ENCODE results near the gene PSG6. TPM values are rescaled to one million over a fixed set of nuclear protein-coding genes. Genes with fewer than 3 reads are reported as not detected.
"Not testable (repeated sequence)": the region's sequence is repeated elsewhere in the genome, so short reads cannot be mapped to it uniquely, and the experiment has no call there.

Gene PSG6
- total and polyA plus RNA-seq, 7 experiments from 2014 or later: not detected

DNA sequence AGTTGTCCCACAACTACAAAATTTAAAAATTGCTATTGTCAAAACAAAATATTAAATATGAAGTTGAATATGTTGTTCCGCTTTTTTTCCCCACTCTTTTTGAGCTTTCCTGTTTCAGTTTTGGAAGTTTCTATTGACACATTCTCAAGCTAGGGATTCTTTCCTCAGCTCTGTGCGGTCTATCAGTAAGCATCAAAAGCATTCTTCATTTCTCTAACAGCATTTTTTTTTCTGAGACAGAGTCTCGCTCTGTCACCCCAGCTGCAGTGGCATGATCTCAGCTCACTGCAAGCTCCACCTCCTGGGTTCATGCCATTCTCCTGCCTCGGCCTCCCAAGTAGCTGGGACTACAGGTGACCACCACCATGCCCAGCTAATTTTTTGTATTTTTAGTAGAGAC is 4.8 kb downstream of the PSG6 start:
- H3K4me1 ChIP-seq (ENCODE audit: control insufficient read depth in 2 of 2, insufficient read depth in 2 of 2, low read length in 2 of 2); H3K27ac ChIP-seq (ENCODE audit: low read depth, low read length); H3K4me3 ChIP-seq (ENCODE audit: low read length); H3K27ac Mint-ChIP-seq; H3K27me3 ChIP-seq (ENCODE audit: control insufficient read depth in 2 of 2, insufficient read depth in 2 of 2, low read length in 2 of 2); H3K9me3 Mint-ChIP-seq; H3K4me3 Mint-ChIP-seq; POLR2A ChIA-PET; intact Hi-C loops (cut with micrococcal nuclease); H3K36me3 Mint-ChIP-seq; CTCF ChIA-PET; ATAC-seq; DNase-seq; H3K4me1 Mint-ChIP-seq; H3K9me3 ChIP-seq (ENCODE audit: control insufficient read depth in 2 of 3, low read length in 3 of 3); H3K36me3 ChIP-seq (ENCODE audit: control insufficient read depth in 2 of 3, insufficient read depth in 3 of 3, low read length in 3 of 3): not testable (repeated sequence)
- peaks cover 0 to 12% (median 11%) of the 10 kb centered on the region in 5 donors for H3K27me3 Mint-ChIP-seq

- H3K4me3 Mint-ChIP-seq; H3K36me3 ChIP-seq (ENCODE audit: control insufficient read depth in 2 of 3, insufficient read depth in 3 of 3, low read length in 3 of 3); DNase-seq; H3K27ac Mint-ChIP-seq; H3K36me3 Mint-ChIP-seq; H3K27ac ChIP-seq (ENCODE audit: low read depth, low read length); intact Hi-C loops (cut with micrococcal nuclease); H3K9me3 Mint-ChIP-seq; POLR2A ChIA-PET; H3K4me3 ChIP-seq (ENCODE audit: low read length); H3K27me3 ChIP-seq (ENCODE audit: control insufficient read depth in 2 of 2, insufficient read depth in 2 of 2, low read length in 2 of 2); H3K4me1 Mint-ChIP-seq; H3K4me1 ChIP-seq (ENCODE audit: control insufficient read depth in 2 of 2, insufficient read depth in 2 of 2, low read length in 2 of 2); CTCF ChIA-PET; H3K9me3 ChIP-seq (ENCODE audit: control insufficient read depth in 2 of 3, low read length in 3 of 3); ATAC-seq: not testable (repeated sequence)
- peaks cover 0 to 21% (median 11%) of the 10 kb centered on the region in 5 donors for H3K27me3 Mint-ChIP-seq
These were observed 6.0 kb downstream of the PSG6 start for GRCh38 chr19:42911731-42912130.

GRCh38 chr19:42906162-42906561 is 11.5 kb downstream of the PSG6 start:
- POLR2A ChIA-PET; H3K4me1 Mint-ChIP-seq; H3K9me3 ChIP-seq (ENCODE audit: control insufficient read depth in 2 of 3, low read length in 3 of 3); H3K27ac Mint-ChIP-seq; DNase-seq; H3K4me3 ChIP-seq (ENCODE audit: low read length); H3K9me3 Mint-ChIP-seq; H3K36me3 Mint-ChIP-seq; H3K4me3 Mint-ChIP-seq; H3K4me1 ChIP-seq (ENCODE audit: control insufficient read depth in 2 of 2, insufficient read depth in 2 of 2, low read length in 2 of 2); ATAC-seq; CTCF ChIA-PET; intact Hi-C loops (cut with micrococcal nuclease); H3K36me3 ChIP-seq (ENCODE audit: control insufficient read depth in 2 of 3, insufficient read depth in 3 of 3, low read length in 3 of 3); H3K27ac ChIP-seq (ENCODE audit: low read depth, low read length); H3K27me3 ChIP-seq (ENCODE audit: control insufficient read depth in 2 of 2, insufficient read depth in 2 of 2, low read length in 2 of 2): not testable (repeated sequence)
- H3K27me3 Mint-ChIP-seq: peaks cover 0 to 35% (median 28%) of the 10 kb centered on the region in 5 donors

DNA sequence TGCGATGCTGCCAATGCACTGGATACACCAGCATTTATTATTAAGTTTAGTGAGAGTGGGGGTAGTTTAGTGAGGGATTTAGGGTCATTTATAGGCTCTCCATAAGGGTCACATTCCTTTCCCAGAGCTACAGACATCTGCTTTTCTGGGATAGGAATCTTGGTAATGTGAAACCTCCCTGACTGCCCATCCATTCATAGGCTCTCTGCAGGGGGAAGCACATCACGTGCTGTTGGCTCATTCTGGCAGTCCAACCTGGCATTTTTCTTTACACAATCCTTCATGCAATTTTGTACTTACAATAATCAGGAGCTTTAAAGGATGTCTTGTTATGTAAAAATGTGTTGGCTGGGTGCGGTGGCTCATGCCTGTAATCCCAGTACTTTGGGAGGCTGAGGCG is 17.1 kb downstream of the PSG6 start:
- H3K36me3 Mint-ChIP-seq; ATAC-seq; DNase-seq; H3K4me1 ChIP-seq (ENCODE audit: control insufficient read depth in 2 of 2, insufficient read depth in 2 of 2, low read length in 2 of 2); H3K4me3 ChIP-seq (ENCODE audit: low read length); H3K4me3 Mint-ChIP-seq; H3K27ac Mint-ChIP-seq; intact Hi-C loops (cut with micrococcal nuclease); POLR2A ChIA-PET; H3K27ac ChIP-seq (ENCODE audit: low read depth, low read length); H3K4me1 Mint-ChIP-seq; H3K9me3 ChIP-seq (ENCODE audit: control insufficient read depth in 2 of 3, low read length in 3 of 3); H3K27me3 ChIP-seq (ENCODE audit: control insufficient read depth in 2 of 2, insufficient read depth in 2 of 2, low read length in 2 of 2); CTCF ChIA-PET; H3K36me3 ChIP-seq (ENCODE audit: control insufficient read depth in 2 of 3, insufficient read depth in 3 of 3, low read length in 3 of 3): not testable (repeated sequence)
- Mint-ChIP-seq H3K9me3 (peaks cover 0 to 26% (median 4%) of the 10 kb centered on the region in 11 donors), H3K27me3 (peaks cover 0 to 55% (median 35%) of the 10 kb centered on the region in 5 donors)

DNA sequence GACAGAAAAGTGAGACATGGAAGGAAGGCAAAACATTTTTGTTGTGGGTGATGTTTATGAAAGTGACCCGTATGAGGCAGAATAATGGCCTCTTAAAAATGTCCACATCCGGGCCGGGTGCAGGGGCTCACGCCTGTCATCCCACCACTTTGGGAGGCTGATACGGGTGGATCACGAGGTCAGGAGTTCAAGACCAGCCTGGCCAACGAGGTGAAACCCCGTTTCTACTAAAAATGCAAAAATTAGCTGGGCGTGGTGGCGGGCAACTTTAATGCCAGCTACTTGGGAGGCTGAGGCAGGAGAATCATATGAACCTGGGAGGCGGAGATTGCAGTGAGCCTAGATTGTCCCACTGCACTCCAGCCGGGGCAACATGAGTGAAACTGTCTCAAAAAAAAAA is 18.0 kb downstream of the PSG6 start:
- Mint-ChIP-seq H3K9me3 (peaks cover 0 to 33% (median 8%) of the 10 kb centered on the region in 11 donors), H3K27me3 (peaks cover 0 to 55% (median 34%) of the 10 kb centered on the region in 5 donors)
- H3K27ac Mint-ChIP-seq; H3K4me3 ChIP-seq (ENCODE audit: low read length); DNase-seq; intact Hi-C loops (cut with micrococcal nuclease); POLR2A ChIA-PET; CTCF ChIA-PET; H3K36me3 Mint-ChIP-seq; H3K4me3 Mint-ChIP-seq; H3K4me1 Mint-ChIP-seq; H3K27ac ChIP-seq (ENCODE audit: low read depth, low read length); H3K4me1 ChIP-seq (ENCODE audit: control insufficient read depth in 2 of 2, insufficient read depth in 2 of 2, low read length in 2 of 2); ATAC-seq; H3K9me3 ChIP-seq (ENCODE audit: control insufficient read depth in 2 of 3, low read length in 3 of 3); H3K36me3 ChIP-seq (ENCODE audit: control insufficient read depth in 2 of 3, insufficient read depth in 3 of 3, low read length in 3 of 3); H3K27me3 ChIP-seq (ENCODE audit: control insufficient read depth in 2 of 2, insufficient read depth in 2 of 2, low read length in 2 of 2): not testable (repeated sequence)

GRCh38 chr19:42899110-42899509 is 18.6 kb downstream of the PSG6 start:
- intact Hi-C loops (cut with micrococcal nuclease); CTCF ChIA-PET: not testable (repeated sequence)
- peaks cover 0 to 55% (median 34%) of the 10 kb centered on the region in 5 donors for H3K27me3 Mint-ChIP-seq

DNA sequence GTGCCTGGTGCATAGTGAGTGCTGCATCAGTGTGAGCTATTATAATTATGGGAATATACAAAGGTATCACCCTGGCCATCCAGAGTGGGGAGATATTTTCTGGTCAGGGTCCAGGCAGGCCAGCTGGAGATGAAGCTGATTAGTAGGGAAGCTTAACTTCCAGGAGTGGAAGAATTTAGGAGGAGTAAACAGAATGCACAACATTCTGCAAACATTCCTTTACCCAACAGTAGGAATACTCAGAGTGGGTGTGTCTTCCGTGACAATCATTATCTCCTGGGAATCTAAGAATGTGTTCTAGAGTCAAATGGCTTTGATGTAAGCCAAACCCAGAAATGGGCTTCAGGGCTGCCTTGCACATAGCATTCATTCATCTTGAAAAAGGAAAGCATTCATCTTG is 19.0 kb downstream of the PSG6 start:
- H3K4me3 ChIP-seq (ENCODE audit: low read length); H3K36me3 Mint-ChIP-seq; H3K27ac Mint-ChIP-seq; CTCF ChIA-PET; H3K9me3 ChIP-seq (ENCODE audit: control insufficient read depth in 2 of 3, low read length in 3 of 3); H3K4me3 Mint-ChIP-seq; H3K36me3 ChIP-seq (ENCODE audit: control insufficient read depth in 2 of 3, insufficient read depth in 3 of 3, low read length in 3 of 3); DNase-seq; H3K27me3 ChIP-seq (ENCODE audit: control insufficient read depth in 2 of 2, insufficient read depth in 2 of 2, low read length in 2 of 2); ATAC-seq; H3K4me1 ChIP-seq (ENCODE audit: control insufficient read depth in 2 of 2, insufficient read depth in 2 of 2, low read length in 2 of 2); intact Hi-C loops (cut with micrococcal nuclease); POLR2A ChIA-PET; H3K4me1 Mint-ChIP-seq; H3K27ac ChIP-seq (ENCODE audit: low read depth, low read length): not testable (repeated sequence)
- Mint-ChIP-seq H3K9me3 (peaks cover 0 to 39% (median 9%) of the 10 kb centered on the region in 11 donors), H3K27me3 (peaks cover 0 to 55% (median 34%) of the 10 kb centered on the region in 5 donors)

More at GRCh38 chr19:42899110-42899509, 18.6 kb downstream of the PSG6 start:
- H3K4me3 Mint-ChIP-seq; H3K36me3 Mint-ChIP-seq; H3K27me3 ChIP-seq (ENCODE audit: control insufficient read depth in 2 of 2, insufficient read depth in 2 of 2, low read length in 2 of 2); H3K36me3 ChIP-seq (ENCODE audit: control insufficient read depth in 2 of 3, insufficient read depth in 3 of 3, low read length in 3 of 3); H3K27ac Mint-ChIP-seq; H3K9me3 ChIP-seq (ENCODE audit: control insufficient read depth in 2 of 3, low read length in 3 of 3); H3K4me1 ChIP-seq (ENCODE audit: control insufficient read depth in 2 of 2, insufficient read depth in 2 of 2, low read length in 2 of 2); POLR2A ChIA-PET; H3K27ac ChIP-seq (ENCODE audit: low read depth, low read length); H3K4me3 ChIP-seq (ENCODE audit: low read length); ATAC-seq; DNase-seq; H3K4me1 Mint-ChIP-seq: not testable (repeated sequence)
- H3K9me3 Mint-ChIP-seq: peaks cover 0 to 37% (median 9%) of the 10 kb centered on the region in 11 donors
